AG09309 (cell line): ENCODE measurements around the gene SMC1A.

Experiments used
- DNase-seq: peaks from one replicate; pipeline ENCODE4 v3.0.0-alpha.2; 2010; ENCODE audit warnings: low read depth
- H3K4me3 ChIP-seq: 2 replicates; pipeline ENCODE4 v1.5.1; 2011; ENCODE audit warnings: mild to moderate bottlenecking, low read depth, low read length, moderate library complexity; ENCODE audit not compliant: control insufficient read depth
- CTCF ChIP-seq: IDR thresholded peaks from 2 replicates; pipeline ENCODE4 v1.5.1; 2011; ENCODE audit warnings: mild to moderate bottlenecking, low read depth, low read length, inconsistent platforms; ENCODE audit not compliant: insufficient read depth, control insufficient read depth; ENCODE audit errors: missing control alignments

SMC1A gene

GRCh38 chrX:53398216-53398615, 24.2 kb downstream of the SMC1A start:
- TF ChIP-seq CTCF = no peak

GRCh38 chrX:53395605-53396298, 26.7 kb downstream of the SMC1A start:
- TF ChIP-seq CTCF = no peak
- no peak for DNase-seq
- H3K4me3 ChIP-seq = no peak overlapping the region

More at GRCh38 chrX:53398216-53398615, 24.2 kb downstream of the SMC1A start:
- no peak for DNase-seq
- H3K4me3 ChIP-seq = no peak overlapping the region

- DNase-seq = no peak
- no peak overlapping the region for H3K4me3 ChIP-seq
- no peak for TF ChIP-seq CTCF
These were observed 38.9 kb downstream of the SMC1A start for GRCh38 chrX:53383376-53384076.

DNA sequence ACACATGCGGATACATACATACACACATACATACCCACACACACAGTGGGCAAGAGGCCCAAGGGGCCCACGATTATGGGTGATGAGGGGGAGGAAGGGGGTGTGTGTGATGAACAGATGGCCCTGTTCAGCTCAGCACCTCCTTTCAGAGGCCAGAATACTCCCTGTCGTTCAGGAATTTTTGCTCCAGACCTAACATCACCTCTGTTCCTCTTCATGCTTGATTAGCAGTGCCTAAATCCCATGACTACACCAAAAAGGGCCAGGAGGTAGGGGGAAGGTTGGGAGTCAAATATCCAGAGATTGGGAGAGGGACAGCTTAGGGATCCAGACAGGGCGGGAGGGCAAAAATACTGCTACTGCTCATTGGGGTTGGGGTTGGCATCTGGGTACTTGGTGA, 42.7 kb downstream of the SMC1A start:
- TF ChIP-seq CTCF = no peak
- no peak overlapping the region for H3K4me3 ChIP-seq
- no peak for DNase-seq

- no peak overlapping the region for H3K4me3 ChIP-seq
- no peak for DNase-seq
- TF ChIP-seq CTCF = no peak
These were observed 43.3 kb downstream of the SMC1A start for GRCh38 chrX:53379008-53379710.

DNA sequence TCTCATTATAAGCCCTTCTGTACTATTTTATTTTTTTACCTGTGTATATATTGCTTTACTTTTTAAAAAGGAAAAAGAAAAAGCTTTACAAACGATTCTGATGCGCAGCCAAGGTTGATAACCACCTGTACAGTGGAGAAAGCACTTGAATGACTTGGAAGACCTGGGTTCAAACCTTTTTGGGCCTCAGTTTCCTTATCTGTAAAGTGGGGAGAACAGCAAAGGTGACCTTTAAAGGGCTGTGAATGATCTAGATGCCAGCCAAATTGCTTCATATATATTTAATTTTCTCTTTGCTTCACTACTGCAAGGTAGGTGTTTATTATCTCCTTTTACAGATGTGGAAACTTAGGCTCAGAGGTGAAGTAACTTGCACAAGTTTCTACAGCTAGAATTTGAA, 45.0 kb downstream of the SMC1A start:
- H3K4me3 ChIP-seq = no peak overlapping the region
- DNase-seq = no peak
- TF ChIP-seq CTCF = no peak
